Body of pancreas (tissue), 4 donors: ENCODE results near the gene KCNT2.

Source experiments
- POLR2A ChIP-seq, 3 donors: fragments of 450-650 bp; IDR thresholded peaks; one replicate each; pipeline ENCODE4 v1.6.1; 2016; ENCODE audit warnings: antibody characterized with exemption in 3 of 3, mild to moderate bottlenecking in 2 of 3
- TF ChIP-seq, protein P1 (sequence below), 7 experiments: fragments of 450-650 bp in 4 of 7; fragments of 200-600 bp in 3 of 7; sonication (generic) in 3 of 7; IDR thresholded peaks; one replicate each; pipeline ENCODE4 v1.5.1; 2016 to 2019; ENCODE audit warnings: antibody characterized with exemption in 7 of 7

DNA sequence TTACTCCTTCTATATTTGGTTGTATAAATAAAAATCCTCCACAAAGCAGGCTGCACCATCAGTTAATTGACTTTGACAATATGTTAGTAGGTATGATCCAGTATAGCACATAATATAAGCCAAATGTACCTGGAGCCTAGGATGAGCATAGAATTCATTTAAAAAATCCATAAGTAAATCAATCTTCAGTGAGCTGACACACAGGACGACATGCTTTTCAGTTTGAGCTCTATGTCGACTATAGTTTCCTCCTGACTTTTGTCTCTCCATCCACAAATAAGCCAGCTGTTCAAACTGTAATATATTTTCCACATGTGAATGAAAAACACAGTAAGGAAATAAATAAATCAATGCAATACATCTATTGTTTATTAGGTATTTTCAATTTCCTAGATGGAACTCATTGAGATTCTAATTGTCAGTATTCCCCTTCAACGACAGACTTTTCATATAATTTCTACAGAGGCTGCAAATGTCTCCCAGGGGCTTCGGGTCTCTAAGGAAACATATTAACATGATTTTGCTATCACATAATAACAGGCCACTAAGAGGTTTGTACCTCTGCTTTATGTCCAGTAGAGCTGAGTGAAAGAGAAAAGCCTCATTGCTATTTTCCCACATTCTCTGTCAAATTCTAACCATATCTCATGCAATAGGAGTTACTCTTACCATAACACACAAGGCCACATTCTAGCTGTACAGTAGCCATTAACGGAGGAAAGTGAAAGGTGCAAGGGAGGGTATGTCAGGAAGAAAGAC, 180.1 kb downstream of the KCNT2 start:
- TF ChIP-seq, protein P1, sequence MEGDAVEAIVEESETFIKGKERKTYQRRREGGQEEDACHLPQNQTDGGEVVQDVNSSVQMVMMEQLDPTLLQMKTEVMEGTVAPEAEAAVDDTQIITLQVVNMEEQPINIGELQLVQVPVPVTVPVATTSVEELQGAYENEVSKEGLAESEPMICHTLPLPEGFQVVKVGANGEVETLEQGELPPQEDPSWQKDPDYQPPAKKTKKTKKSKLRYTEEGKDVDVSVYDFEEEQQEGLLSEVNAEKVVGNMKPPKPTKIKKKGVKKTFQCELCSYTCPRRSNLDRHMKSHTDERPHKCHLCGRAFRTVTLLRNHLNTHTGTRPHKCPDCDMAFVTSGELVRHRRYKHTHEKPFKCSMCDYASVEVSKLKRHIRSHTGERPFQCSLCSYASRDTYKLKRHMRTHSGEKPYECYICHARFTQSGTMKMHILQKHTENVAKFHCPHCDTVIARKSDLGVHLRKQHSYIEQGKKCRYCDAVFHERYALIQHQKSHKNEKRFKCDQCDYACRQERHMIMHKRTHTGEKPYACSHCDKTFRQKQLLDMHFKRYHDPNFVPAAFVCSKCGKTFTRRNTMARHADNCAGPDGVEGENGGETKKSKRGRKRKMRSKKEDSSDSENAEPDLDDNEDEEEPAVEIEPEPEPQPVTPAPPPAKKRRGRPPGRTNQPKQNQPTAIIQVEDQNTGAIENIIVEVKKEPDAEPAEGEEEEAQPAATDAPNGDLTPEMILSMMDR (IDR thresholded peaks at IDR 0.05), result no peak
- TF ChIP-seq POLR2A (IDR thresholded peaks at IDR 0.05), result no peak
